CD4-positive, alpha-beta T cell treated with Interleukin-6 at 100 ng/mL for 8 hours (primary cell): Measurements from ENCODE around the gene PARP15.

ENCODE experiments used
- DNase-seq: peaks from one replicate; pipeline ENCODE4 v3.0.0-alpha.2; 2020; ENCODE audit warnings: mixed read lengths, low spot score

The PARP15 gene

GRCh38 chr3:122572940-122573412 lies 4.5 kb upstream of the PARP15 start:
- peak; percentile 47 for DNase-seq

- DNase-seq, result no peak
These were observed 1.1 kb upstream of the PARP15 start for GRCh38 chr3:122576174-122576940.

GRCh38 chr3:122578069-122578740 lies 755 bp downstream of the PARP15 start:
- DNase-seq, result no peak

GRCh38 chr3:122580470-122580869 lies 3.0 kb downstream of the PARP15 start:
- no peak for DNase-seq

GRCh38 chr3:122581622-122582021 lies 4.2 kb downstream of the PARP15 start:
- DNase-seq, result no peak

GRCh38 chr3:122582390-122582789 lies 4.9 kb downstream of the PARP15 start:
- DNase-seq, result no peak

- no peak for DNase-seq
These were observed 8.6 kb downstream of the PARP15 start for GRCh38 chr3:122586098-122586497.

GRCh38 chr3:122586773-122587485 lies 9.5 kb downstream of the PARP15 start:
- no peak for DNase-seq

GRCh38 chr3:122587572-122587971 lies 10.1 kb downstream of the PARP15 start:
- DNase-seq, result no peak

GRCh38 chr3:122589297-122589696 lies 11.8 kb downstream of the PARP15 start:
- DNase-seq, result no peak

GRCh38 chr3:122590610-122591009 lies 13.2 kb downstream of the PARP15 start:
- DNase-seq, result no peak

GRCh38 chr3:122594025-122594424 lies 16.6 kb downstream of the PARP15 start:
- no peak for DNase-seq

- DNase-seq, result no peak
These were observed 20.7 kb downstream of the PARP15 start for GRCh38 chr3:122598151-122598550.

- no peak for DNase-seq
These were observed 21.1 kb downstream of the PARP15 start for GRCh38 chr3:122598556-122598955.

- no peak for DNase-seq
These were observed 24.7 kb downstream of the PARP15 start for GRCh38 chr3:122602011-122602710.

- no peak for DNase-seq
These were observed 25.6 kb downstream of the PARP15 start for GRCh38 chr3:122603056-122603455.

- no peak for DNase-seq
These were observed 28.9 kb downstream of the PARP15 start for GRCh38 chr3:122606330-122606729.

- DNase-seq, result no peak
These were observed 31.5 kb downstream of the PARP15 start for GRCh38 chr3:122608916-122609315.

GRCh38 chr3:122609798-122610559 lies 32.5 kb downstream of the PARP15 start:
- DNase-seq, result peak; percentile 25

GRCh38 chr3:122612696-122613095 lies 35.2 kb downstream of the PARP15 start:
- no peak for DNase-seq

GRCh38 chr3:122615303-122615702 lies 37.9 kb downstream of the PARP15 start:
- DNase-seq, result no peak
